Left lung (tissue), 10 donors: ENCODE results near the gene HOXA7. TPM values are rescaled to one million over a fixed set of nuclear protein-coding genes. Genes with fewer than 3 reads are reported as not detected.

ENCODE experiments used
- ATAC-seq: fragments of 200-7000 bp; cut with Tn5 transposase; one replicate; pipeline ENCODE4 v1.9.1; 2020; ENCODE audit warnings: moderate library complexity
- DNase-seq, 4 donors: peaks; one replicate each; pipeline ENCODE4 v3.0.0-alpha.2; 2013 to 2020
- H3K27ac ChIP-seq, 2 donors: fragments of 200-600 bp; sonication (generic) in 1 of 2; one replicate each; pipeline versions ENCODE4 v1.5.0 to v1.8.0; 2020 to 2021
- H3K27me3 ChIP-seq, 2 donors: fragments of 200-600 bp; sonication (generic) in 1 of 2; one replicate each; pipeline versions ENCODE4 v1.5.0 to v1.8.0; 2020 to 2021
- H3K36me3 ChIP-seq, 2 donors: fragments of 200-600 bp; sonication (generic) in 1 of 2; one replicate each; pipeline versions ENCODE4 v1.5.0 to v1.8.0; 2020 to 2021
- H3K4me1 ChIP-seq, 2 donors: fragments of 200-600 bp; one replicate each; pipeline ENCODE4 v1.8.0; 2021
- H3K4me3 ChIP-seq, 2 donors: fragments of 200-600 bp; sonication (generic) in 1 of 2; one replicate each; pipeline versions ENCODE4 v1.5.0 to v1.8.0; 2020 to 2021; ENCODE audit warnings: mild to moderate bottlenecking in 1 of 2
- H3K9me3 ChIP-seq, 2 donors: fragments of 200-600 bp; sonication (generic) in 1 of 2; one replicate each; pipeline versions ENCODE4 v1.5.0 to v1.8.0; 2020 to 2021
- intact Hi-C, 2 donors: fragments of 100-400 bp; cut with DNase I; formaldehyde crosslinking; loops; one replicate each; pipeline versions ENCODE4 v1.11.2 to v1.14.2; 2022
- polyA plus RNA-seq, 6 donors: library from polyadenylated mRNA; unstranded; fragments of 120-200 nt; gene quantifications; one replicate each; pipeline ENCODE4 v1.2.1, GENCODE V29; 2013; ENCODE audit not compliant: insufficient read length in 6 of 6
- total RNA-seq, 2 donors: library from RNA; stranded (reverse); fragmentation: NEBNext Ultra II Directional; extraction: Animal tissue kit (Norgen Biotek cat#: 25700); gene quantifications; one replicate each; pipeline ENCODE4 v1.2.1, GENCODE V29; 2021
- TF ChIP-seq, protein P1 (sequence below), 2 donors: fragments of 200-600 bp; sonication (generic) in 1 of 2; IDR thresholded peaks; one replicate each; pipeline versions ENCODE4 v1.5.0 to v1.8.0; 2021; ENCODE audit warnings: antibody characterized with exemption in 2 of 2
- donor health status: DM: no; HTN: yes; CAD: no.
- donor health status: DM: no; HTN: no; CAD: no.

The HOXA7 gene
- total and polyA plus RNA-seq, 8 donors = 1.3 to 6.4 (median 4.9) TPM

DNA sequence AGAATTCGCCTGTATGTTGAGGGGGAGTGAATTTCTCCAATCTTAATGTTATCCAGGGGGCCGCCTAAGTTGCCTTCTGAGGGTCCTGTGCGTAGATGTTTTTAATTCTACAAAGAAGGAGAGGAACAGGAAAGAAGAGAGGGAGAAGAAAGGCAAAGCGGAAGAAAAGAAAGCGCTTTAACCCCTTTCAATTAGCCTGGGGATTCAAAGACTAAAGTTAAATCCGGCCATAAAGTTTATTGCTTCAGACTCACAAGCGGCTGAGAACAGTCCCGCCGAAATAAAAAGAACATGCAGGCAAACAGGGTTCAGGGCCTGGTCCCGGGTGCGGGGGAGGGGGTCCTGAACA lies 17.5 kb downstream of the HOXA7 start:
- peaks cover 13 to 99% of the 10 kb centered on the region in 2 donors for H3K27me3 ChIP-seq
- H3K27ac ChIP-seq = peak overlapping the region; percentile 86 to 92
- peaks cover 14 to 36% of the 10 kb centered on the region in 2 donors for H3K4me1 ChIP-seq
- no peaks in the 10 kb centered on the region for H3K9me3 ChIP-seq
- ATAC-seq = no peak
- H3K4me3 ChIP-seq = peak overlapping the region; percentile 0 to 52
- H3K36me3 ChIP-seq = no peaks in the 10 kb centered on the region
- TF ChIP-seq, protein P1, sequence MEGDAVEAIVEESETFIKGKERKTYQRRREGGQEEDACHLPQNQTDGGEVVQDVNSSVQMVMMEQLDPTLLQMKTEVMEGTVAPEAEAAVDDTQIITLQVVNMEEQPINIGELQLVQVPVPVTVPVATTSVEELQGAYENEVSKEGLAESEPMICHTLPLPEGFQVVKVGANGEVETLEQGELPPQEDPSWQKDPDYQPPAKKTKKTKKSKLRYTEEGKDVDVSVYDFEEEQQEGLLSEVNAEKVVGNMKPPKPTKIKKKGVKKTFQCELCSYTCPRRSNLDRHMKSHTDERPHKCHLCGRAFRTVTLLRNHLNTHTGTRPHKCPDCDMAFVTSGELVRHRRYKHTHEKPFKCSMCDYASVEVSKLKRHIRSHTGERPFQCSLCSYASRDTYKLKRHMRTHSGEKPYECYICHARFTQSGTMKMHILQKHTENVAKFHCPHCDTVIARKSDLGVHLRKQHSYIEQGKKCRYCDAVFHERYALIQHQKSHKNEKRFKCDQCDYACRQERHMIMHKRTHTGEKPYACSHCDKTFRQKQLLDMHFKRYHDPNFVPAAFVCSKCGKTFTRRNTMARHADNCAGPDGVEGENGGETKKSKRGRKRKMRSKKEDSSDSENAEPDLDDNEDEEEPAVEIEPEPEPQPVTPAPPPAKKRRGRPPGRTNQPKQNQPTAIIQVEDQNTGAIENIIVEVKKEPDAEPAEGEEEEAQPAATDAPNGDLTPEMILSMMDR (IDR thresholded peaks at IDR 0.05) = no peak
- peak in 2 of 4 donors; percentile 22 to 39 for DNase-seq
- intact Hi-C loops = no loop called here

DNA sequence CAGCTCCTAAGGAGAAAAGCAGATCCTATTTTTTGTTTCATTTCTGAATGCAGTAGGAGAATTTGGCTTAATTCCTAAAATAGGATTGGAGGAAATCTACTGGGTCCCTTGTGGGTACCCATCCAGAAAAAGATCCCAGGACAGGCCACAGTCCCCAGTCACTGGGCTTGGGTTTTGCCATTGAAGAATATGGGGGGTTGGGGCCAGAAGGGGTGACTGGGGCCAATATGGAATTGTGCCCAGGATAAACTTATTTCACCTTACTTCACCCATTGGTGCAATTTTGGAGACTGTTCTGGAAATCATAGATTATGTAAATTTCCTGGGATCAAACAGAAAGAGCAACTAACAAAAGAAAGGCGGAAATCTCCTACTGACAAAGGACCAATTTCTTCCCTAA lies 18.0 kb downstream of the HOXA7 start:
- Histone ChIP-seq H3K4me1 (peaks cover 17 to 39% of the 10 kb centered on the region in 2 donors), H3K4me3 (peak overlapping the region in 1 of 2 donors; percentile 52), H3K27me3 (peaks cover 13 to 99% of the 10 kb centered on the region in 2 donors), H3K9me3 (no peaks in the 10 kb centered on the region), H3K36me3 (no peaks in the 10 kb centered on the region), H3K27ac (peak overlapping the region; percentile 86 to 92)
- TF ChIP-seq, protein P1 (IDR thresholded peaks at IDR 0.05) = no peak
- no peak for ATAC-seq
- intact Hi-C loops = no loop called here
- peak in 2 of 4 donors; percentile 21 to 30 for DNase-seq

DNA sequence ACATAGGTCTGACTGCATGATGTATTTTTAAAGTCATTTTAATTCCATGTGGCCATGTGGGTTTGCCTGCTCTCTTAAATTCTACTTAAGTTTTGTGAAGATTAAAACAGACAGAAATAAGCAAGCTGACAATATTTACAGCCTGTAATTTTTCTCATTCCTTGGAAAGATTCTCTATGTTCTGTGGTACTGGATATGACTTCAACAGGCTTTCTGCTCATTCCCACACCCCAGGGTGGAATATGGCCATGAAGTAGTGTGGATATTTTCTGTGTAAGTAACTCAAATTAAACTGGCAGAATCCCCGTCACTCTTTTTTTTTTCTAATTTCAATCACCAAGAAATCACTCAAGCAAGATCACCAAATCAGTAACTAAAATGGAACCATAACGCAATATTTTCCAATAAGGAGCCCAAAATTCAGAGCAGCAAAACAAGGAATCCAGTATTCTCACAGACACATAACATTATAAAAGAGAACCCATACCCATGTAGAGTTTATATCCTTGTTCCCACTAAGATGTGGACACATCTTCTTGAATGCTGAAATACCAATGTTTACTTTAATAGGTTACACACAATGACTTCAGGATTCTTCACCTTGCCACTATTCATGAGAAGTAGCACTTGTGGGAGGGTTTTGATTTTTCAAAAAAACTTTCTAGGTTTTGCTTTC lies 18.7 kb downstream of the HOXA7 start:
- peaks cover 17 to 43% of the 10 kb centered on the region in 2 donors for H3K4me1 ChIP-seq
- H3K4me3 ChIP-seq = no peak overlapping the region
- no peaks in the 10 kb centered on the region for H3K9me3 ChIP-seq
- TF ChIP-seq, protein P1 (IDR thresholded peaks at IDR 0.05) = no peak
- intact Hi-C loops = no loop called here
- DNase-seq (peak in 2 of 4 donors; percentile 40 to 45), ATAC-seq (no peak)
- peaks cover 13 to 99% of the 10 kb centered on the region in 2 donors for H3K27me3 ChIP-seq
- peak overlapping the region; percentile 86 to 92 for H3K27ac ChIP-seq
- H3K36me3 ChIP-seq = no peaks in the 10 kb centered on the region

DNA sequence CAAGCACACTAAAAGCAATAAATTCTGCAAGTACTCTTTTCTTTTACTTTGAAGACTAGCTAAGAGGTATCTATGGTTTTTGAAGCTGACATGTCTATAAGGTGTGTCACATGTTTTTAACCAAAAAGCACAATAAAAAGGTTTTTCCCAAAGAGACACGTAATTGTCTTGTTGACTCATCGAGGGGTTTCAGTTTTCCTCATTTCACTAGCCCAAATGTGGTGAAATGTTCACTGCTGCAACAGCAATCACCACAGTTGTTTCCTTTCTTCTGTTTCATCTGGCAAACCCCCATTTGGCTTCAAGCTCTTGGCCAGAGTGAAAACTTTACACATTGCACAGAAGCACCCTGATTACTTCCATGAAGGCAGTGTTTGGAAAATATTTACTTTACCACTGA lies 22.1 kb downstream of the HOXA7 start:
- Histone ChIP-seq H3K27me3 (peaks cover 9 to 99% of the 10 kb centered on the region in 2 donors), H3K4me1 (peaks cover 17 to 52% of the 10 kb centered on the region in 2 donors), H3K9me3 (no peaks in the 10 kb centered on the region), H3K27ac (peak overlapping the region; percentile 16 to 42), H3K36me3 (no peaks in the 10 kb centered on the region), H3K4me3 (no peak overlapping the region)
- intact Hi-C loops = no loop called here
- TF ChIP-seq, protein P1 (IDR thresholded peaks at IDR 0.05) = no peak
- ATAC-seq (no peak), DNase-seq (peak in 2 of 4 donors; percentile 74 to 83)

DNA sequence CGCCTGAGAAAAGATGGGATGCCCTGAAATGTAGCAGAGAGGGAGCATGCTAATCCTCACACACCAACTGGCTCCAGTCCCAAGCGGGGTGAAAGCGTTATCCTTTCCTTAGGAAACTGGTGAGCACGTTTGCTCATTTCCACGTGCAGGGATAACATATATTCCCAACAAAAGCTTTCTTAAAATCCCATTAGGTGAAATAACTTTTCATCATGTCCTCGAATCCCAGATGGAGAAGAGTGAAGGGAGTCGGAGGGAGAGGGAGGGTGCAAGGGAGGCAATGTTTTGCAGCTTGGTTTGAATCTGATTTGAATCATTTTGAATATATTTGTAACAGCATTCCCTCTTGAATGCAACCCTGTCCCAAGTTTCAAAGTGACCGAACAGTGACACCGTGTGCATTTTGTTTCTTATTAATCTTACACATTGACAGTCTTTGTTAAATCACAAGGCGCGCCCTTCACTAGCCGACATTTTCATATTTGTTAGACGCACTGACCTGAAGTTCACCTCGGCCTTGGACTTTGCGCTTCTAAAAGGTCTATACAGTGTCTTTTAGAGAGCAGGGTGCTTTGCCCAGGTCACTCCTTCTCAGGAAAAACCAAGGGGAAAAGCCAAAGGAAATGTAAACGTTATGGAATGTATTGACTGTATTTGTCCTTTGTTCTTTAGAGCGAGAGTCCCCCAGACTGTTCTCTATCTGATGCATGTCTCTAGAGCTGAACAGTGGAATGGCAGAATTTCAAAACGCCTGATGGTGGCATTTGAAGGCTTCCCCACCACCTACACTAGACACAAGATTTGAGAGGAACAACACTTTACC lies 22.9 kb downstream of the HOXA7 start:
- ATAC-seq (no peak), DNase-seq (no peak)
- Histone ChIP-seq H3K4me3 (no peak overlapping the region), H3K27ac (peak overlapping the region; percentile 16 to 42), H3K4me1 (peaks cover 17 to 52% of the 10 kb centered on the region in 2 donors), H3K27me3 (peaks cover 6 to 99% of the 10 kb centered on the region in 2 donors), H3K36me3 (no peaks in the 10 kb centered on the region), H3K9me3 (no peaks in the 10 kb centered on the region)
- TF ChIP-seq, protein P1 (IDR thresholded peaks at IDR 0.05) = no peak
- intact Hi-C loops = no loop called here
